Skeletal muscle cell (primary cell): ENCODE data around the gene GABARAPL1.
"Not testable (repeated sequence)": the region's sequence is repeated elsewhere in the genome, so short reads cannot be mapped to it uniquely, and the experiment has no call there.

Source experiments
- DNase-seq: peaks from one replicate; pipeline ENCODE4 v3.0.0-alpha.2; 2010; ENCODE audit warnings: low read depth
- H3K4me3 ChIP-seq: 2 replicates; pipeline ENCODE4 v1.5.1; 2011; ENCODE audit warnings: low read depth, mild to moderate bottlenecking, control low read depth, low read length, moderate library complexity

The GABARAPL1 gene

GRCh38 chr12:10194160-10194670 lies 18.5 kb upstream of the GABARAPL1 start:
- no peak for DNase-seq
- H3K4me3 ChIP-seq: no peak overlapping the region

- H3K4me3 ChIP-seq: no peak overlapping the region
- no peak for DNase-seq
Measured at GRCh38 chr12:10196210-10196609, 16.5 kb upstream of the GABARAPL1 start.

DNA sequence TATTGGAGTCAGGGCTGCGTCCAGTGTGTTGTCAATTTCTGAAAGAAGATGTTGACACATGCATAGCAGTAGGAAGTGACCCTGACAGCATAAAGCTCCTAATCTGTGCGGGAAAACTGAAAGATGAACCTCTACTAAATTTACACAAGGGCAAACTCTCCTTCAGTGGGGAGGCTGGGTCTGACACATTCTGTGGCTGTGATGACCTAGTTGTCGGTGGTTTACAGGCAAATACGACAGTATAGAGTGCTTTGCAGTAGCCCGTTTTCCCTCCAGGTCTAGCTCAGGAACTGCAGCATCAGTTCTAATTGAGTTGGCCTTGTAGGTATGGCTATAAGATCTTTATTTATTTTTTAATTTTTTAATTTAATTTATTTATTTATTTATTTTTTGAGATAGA lies 14.8 kb upstream of the GABARAPL1 start:
- DNase-seq: no peak
- no peak overlapping the region for H3K4me3 ChIP-seq

DNA sequence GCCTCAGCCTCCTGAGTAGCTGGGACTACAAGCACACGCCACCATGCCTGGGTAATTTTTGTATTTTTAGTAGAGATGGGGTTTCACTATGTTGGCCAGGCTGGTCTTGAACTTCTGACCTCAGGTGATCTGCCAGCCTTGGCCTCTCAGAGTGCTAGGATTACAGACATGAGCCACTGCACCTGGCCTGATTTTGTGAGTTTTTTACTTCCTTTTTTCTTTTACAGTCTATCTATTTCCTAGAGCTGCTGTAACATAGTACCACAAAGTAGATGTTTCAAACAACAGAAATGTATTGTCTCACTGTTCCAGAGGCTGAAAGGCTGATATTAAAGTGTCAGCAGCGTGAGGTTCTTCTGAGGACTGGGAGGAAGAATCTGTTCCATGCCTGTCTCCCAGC lies 8.2 kb upstream of the GABARAPL1 start:
- not testable (repeated sequence) for DNase-seq, H3K4me3 ChIP-seq

GRCh38 chr12:10205220-10205807 lies 7.4 kb upstream of the GABARAPL1 start:
- H3K4me3 ChIP-seq: no peak overlapping the region
- DNase-seq: no peak

- H3K4me3 ChIP-seq: no peak overlapping the region
- DNase-seq: no peak
Measured at GRCh38 chr12:10207136-10207535, 5.5 kb upstream of the GABARAPL1 start.

GRCh38 chr12:10210225-10210624 lies 2.5 kb upstream of the GABARAPL1 start:
- no peak for DNase-seq
- no peak overlapping the region for H3K4me3 ChIP-seq

GRCh38 chr12:10211101-10211939 lies 1.4 kb upstream of the GABARAPL1 start:
- no peak overlapping the region for H3K4me3 ChIP-seq
- DNase-seq: no peak

- H3K4me3 ChIP-seq: peak overlapping the region; percentile 84
- peak; percentile 98 for DNase-seq
Measured at GRCh38 chr12:10211940-10212738, 538 bp upstream of the GABARAPL1 start.

DNA sequence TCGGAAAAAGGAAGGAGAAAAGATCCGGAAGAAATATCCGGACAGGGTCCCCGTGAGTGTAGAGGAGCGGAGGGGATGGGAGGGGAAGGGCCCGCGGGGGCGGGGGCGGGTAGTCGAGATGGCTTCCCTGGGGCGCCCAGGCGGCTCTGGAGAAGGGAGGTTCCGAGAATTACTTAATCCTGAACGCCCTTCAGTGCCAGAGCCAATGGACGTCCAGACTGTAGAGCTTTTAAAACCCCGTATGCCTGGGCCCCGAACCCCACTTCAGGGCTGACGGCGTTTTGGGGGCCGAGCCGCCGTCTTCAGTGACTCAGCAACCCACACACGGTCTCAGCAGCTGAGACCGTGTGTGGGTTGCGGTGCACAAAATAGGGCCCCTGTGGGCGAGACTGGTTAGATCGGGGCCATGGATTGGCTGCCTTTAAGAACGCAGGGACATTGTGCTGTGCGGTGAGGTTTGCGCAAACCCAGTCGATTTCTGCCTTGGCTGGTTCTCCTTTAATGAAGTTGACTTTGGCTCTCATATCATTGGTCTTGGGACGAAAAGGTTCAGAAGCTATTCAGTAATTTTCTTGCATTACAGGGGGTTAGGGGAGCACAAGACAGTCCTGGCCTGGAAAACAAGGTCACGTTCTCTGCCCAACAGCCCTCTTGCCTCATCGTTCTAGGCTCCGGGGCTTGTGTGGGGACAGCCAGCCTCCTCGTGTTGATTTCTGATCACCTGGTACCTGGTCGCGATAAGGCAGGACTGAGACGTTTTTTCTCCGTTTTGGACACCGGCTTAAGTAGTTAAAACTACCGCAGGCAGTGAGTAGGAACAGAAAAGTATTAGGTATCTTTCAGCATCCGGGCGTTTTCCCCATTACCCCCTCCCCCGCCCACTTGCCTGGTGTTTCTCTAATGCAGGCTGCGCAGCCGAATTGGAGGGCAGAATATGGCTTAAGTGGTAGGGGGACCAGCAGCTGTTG lies 775 bp downstream of the GABARAPL1 start:
- H3K4me3 ChIP-seq: peak overlapping the region; percentile 84
- DNase-seq: peak; percentile 88

- DNase-seq: no peak
- H3K4me3 ChIP-seq: peak overlapping the region; percentile 84
Measured at GRCh38 chr12:10214136-10214894, 1.6 kb downstream of the GABARAPL1 start.

- peak overlapping the region; percentile 84 for H3K4me3 ChIP-seq
- DNase-seq: no peak
Measured at GRCh38 chr12:10214895-10215267, 2.2 kb downstream of the GABARAPL1 start.

DNA sequence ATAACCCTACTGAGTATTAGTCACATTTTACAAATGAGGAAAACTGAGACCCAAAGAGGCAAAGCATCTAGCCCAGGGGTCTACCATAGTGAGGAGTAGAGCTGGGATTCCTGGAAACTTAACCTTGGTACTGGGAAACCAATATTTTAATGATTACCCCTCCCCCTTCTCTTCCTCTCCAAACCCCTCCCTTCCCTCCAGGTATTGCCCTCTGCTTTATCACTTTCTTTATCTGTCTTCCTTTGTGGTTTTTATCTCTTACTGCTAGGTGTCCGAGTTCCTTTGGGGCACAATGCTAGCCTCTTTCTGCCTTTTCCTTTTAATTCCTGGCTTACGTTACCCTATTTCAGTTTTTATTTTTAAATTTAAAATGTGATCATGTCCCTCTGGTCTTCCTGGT lies 2.8 kb downstream of the GABARAPL1 start:
- no peak for DNase-seq
- H3K4me3 ChIP-seq: no peak overlapping the region

DNA sequence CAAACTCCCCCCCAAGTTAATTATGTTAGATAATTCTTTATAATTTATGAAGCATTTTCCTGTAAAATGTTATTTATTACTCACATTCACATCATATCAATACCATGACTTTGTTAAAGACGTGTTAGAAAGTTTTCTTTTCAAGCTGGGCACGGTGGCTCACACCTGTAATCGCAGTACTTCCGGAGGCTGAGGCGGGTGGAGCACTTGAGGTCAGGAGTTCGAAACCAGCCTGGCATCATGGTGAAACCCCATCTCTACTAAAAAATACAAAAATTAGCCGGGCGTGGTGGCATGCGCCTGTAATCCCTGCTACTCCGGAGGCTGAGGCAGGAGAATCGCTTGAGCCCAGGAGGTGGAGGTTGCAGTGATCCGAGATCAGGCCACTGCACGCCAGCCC lies 3.3 kb downstream of the GABARAPL1 start:
- H3K4me3 ChIP-seq, DNase-seq: not testable (repeated sequence)

GRCh38 chr12:10218021-10218420 lies 5.3 kb downstream of the GABARAPL1 start:
- no peak overlapping the region for H3K4me3 ChIP-seq
- DNase-seq: no peak

DNA sequence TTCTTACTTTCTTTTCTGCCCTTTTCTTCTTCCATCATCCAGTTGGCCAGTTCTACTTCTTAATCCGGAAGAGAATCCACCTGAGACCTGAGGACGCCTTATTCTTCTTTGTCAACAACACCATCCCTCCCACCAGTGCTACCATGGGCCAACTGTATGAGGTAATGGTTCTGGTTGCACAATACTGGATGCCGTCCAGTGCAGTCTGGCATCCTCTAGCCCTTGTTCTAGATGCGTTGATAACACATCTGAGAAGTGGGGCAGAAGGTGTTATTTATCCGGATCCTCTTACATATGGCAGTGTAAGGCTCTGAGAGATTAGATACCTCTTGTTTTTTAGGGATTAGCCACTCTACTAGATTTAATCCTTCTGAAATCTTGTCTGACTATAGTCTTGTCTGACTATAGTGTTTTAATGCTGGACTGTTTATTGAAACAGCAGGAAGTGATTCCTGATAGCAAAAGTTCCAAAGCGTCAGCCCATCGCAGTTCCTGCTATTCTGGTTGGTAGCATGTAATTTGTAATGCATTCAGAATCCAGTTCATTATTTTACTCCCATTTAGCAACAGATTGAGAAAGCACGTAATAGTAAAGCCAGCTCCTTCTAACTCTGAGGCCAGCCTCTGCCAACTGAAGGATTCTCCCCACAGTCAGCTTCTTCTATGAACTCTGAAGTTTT lies 7.9 kb downstream of the GABARAPL1 start:
- peak; percentile 36 for DNase-seq
- H3K4me3 ChIP-seq: no peak overlapping the region

- H3K4me3 ChIP-seq: no peak overlapping the region
- no peak for DNase-seq
Measured at GRCh38 chr12:10221846-10222245, 9.2 kb downstream of the GABARAPL1 start.

DNA sequence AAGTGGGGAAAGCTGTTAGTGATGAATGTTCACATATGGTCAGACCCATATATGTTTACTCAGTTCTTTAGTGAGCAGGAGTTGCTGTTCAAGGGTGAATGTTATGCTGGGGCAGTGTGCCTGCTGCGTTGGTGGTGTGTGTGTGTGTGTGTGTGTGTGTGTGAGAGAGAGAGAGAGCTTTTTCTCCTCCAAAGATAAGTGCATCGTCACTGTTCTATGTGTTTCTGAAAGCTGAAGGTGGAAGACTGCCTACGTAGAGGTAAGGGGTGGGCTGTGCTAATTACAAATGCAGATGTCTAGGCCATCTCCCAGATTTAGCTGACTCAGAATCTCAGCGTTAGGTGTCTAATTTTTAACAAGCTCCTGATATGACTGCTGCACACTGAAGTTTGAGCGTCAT lies 10.5 kb downstream of the GABARAPL1 start:
- DNase-seq: no peak
- no peak overlapping the region for H3K4me3 ChIP-seq
